CD4-positive, CD25-positive, alpha-beta regulatory T cell (primary cell): ENCODE data around the gene HDAC9. TPM values are rescaled to one million over a fixed set of nuclear protein-coding genes. Genes with fewer than 3 reads are reported as not detected.
"Not testable (repeated sequence)": the region's sequence is repeated elsewhere in the genome, so short reads cannot be mapped to it uniquely, and the experiment has no call there.

ENCODE experiments used
- ATAC-seq, 2 donors: fragments of 150-1000 bp; cut with Tn5 transposase; one replicate each; pipeline ENCODE4 v1.10.0; 2021; ENCODE audit warnings: low read depth in 2 of 2, moderate number of reproducible peaks in 2 of 2, moderate library complexity in 1 of 2
- DNase-seq, 3 donors: peaks; one replicate each; pipeline versions ENCODE4 v3.0.0 to v3.0.0-alpha.2; 2012 to 2022; ENCODE audit warnings: mixed read lengths in 1 of 3
- H3K27ac ChIP-seq: one replicate; pipeline ENCODE4 v1.7.0; 2013; ENCODE audit warnings: mild to moderate bottlenecking, low read length; ENCODE audit not compliant: insufficient read depth, poor library complexity, severe bottlenecking
- H3K27me3 ChIP-seq: one replicate; pipeline ENCODE4 v1.7.0; 2013; ENCODE audit warnings: low read length; ENCODE audit not compliant: control insufficient read depth, insufficient read depth
- H3K36me3 ChIP-seq: one replicate; pipeline ENCODE4 v1.7.0; 2013; ENCODE audit warnings: mild to moderate bottlenecking, low read length, moderate library complexity; ENCODE audit not compliant: control insufficient read depth, insufficient read depth
- H3K4me1 ChIP-seq: 2 replicates; pipeline ENCODE4 v1.7.0; 2013; ENCODE audit warnings: mild to moderate bottlenecking, low read length; ENCODE audit not compliant: insufficient read depth, control insufficient read depth, poor library complexity, severe bottlenecking
- H3K4me3 ChIP-seq: one replicate; pipeline ENCODE4 v1.7.0; 2013; ENCODE audit warnings: low read depth, mild to moderate bottlenecking, low read length, moderate library complexity
- H3K9me3 ChIP-seq, 2 experiments: 1 replicate in 1 of 2; 2 replicates in 1 of 2; pipeline ENCODE4 v1.7.0; 2013; ENCODE audit warnings: low read length in 2 of 2, mild to moderate bottlenecking in 1 of 2, moderate library complexity in 1 of 2; ENCODE audit not compliant: control insufficient read depth in 2 of 2
- H3K27ac Mint-ChIP-seq, 3 donors: one replicate each; pipeline ENCODE4 v1.8.0; 2020 to 2022; ENCODE audit warnings: mild to moderate bottlenecking in 3 of 3, mixed read lengths in 3 of 3, moderate library complexity in 2 of 3
- H3K27me3 Mint-ChIP-seq: one replicate; pipeline ENCODE4 v1.8.0; 2022; ENCODE audit warnings: mild to moderate bottlenecking, mixed read lengths
- H3K36me3 Mint-ChIP-seq: one replicate; pipeline ENCODE4 v1.8.0; 2020; ENCODE audit warnings: mixed read lengths
- H3K4me1 Mint-ChIP-seq, 4 donors: one replicate each; pipeline ENCODE4 v1.8.0; 2020 to 2022; ENCODE audit warnings: mixed read lengths in 4 of 4, mild to moderate bottlenecking in 1 of 4
- H3K4me3 Mint-ChIP-seq, 4 donors: one replicate each; pipeline ENCODE4 v1.8.0; 2020 to 2022; ENCODE audit warnings: mild to moderate bottlenecking in 4 of 4, mixed read lengths in 4 of 4, moderate library complexity in 3 of 4
- H3K9me3 Mint-ChIP-seq, 7 donors: one replicate each; pipeline ENCODE4 v1.8.0; 2020 to 2022; ENCODE audit warnings: mixed read lengths in 7 of 7, mild to moderate bottlenecking in 3 of 7, moderate library complexity in 2 of 7
- polyA plus RNA-seq, 4 donors: library from polyadenylated mRNA; unstranded; fragments of 300-500 nt; fragmentation: Illumina TruSeq; gene quantifications; one replicate each; pipeline ENCODE4 v1.2.3, GENCODE V29; 2021
- total RNA-seq: library from RNA; stranded (reverse); gene quantifications from one replicate; pipeline ENCODE4 v1.2.3, GENCODE V29; 2022

Gene HDAC9
- total and polyA plus RNA-seq, 5 donors from 2014 or later = 4.1 to 23.7 (median 10.4) TPM

DNA sequence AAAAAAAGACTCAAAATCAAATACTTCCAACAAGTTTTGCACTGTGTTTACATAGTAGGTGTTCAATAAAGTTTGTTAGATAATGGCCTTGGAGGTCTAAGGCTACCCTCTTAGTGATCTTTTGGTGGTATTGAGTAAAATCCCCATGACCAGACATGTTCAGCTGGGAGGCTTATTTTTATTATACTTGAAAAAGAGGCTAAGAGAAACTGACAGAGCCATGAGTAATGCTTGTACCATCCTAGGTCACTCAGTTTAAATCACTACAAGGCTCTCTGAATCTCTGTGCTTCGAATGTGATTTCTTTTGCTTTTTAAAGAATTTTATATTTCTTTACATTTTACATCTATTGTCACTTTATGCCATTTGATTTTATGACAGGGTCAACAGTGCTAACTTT is 531.3 kb downstream of the HDAC9 start:
- H3K9me3 Mint-ChIP-seq = peaks cover 0 to 8% (median 0%) of the 10 kb centered on the region in 7 donors
- no peak overlapping the region for H3K4me3 Mint-ChIP-seq
- H3K36me3 Mint-ChIP-seq = no peaks in the 10 kb centered on the region

DNA sequence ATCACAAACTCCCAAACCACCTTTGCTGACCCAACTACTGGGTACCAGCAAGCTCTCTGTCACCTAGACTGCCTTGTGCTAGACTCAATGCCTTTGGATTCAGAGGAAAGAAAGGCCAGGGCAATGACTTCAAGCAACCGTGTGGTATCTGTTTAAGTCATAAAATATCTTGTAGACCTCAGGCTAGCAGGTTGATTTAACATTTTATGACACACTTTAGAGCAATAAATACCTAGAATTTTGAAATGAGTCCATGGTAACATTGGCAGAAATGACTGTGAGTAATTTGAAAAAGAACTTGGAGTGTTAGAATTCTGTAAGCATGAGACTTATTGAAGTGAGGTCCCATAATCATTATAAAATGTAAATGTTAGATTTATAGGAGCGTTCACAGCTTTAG is 534.7 kb downstream of the HDAC9 start:
- H3K4me1 Mint-ChIP-seq = no peaks in the 10 kb centered on the region
- no peak overlapping the region for H3K4me3 Mint-ChIP-seq
- no peaks in the 10 kb centered on the region for H3K36me3 ChIP-seq
- H3K9me3 Mint-ChIP-seq = peaks cover 0 to 19% (median 2%) of the 10 kb centered on the region in 7 donors
- ATAC-seq (no peak), DNase-seq (no peak)
- H3K4me1 ChIP-seq = no peaks in the 10 kb centered on the region
- H3K27ac ChIP-seq = no peak overlapping the region
- H3K36me3 Mint-ChIP-seq = no peaks in the 10 kb centered on the region
- H3K9me3 ChIP-seq = no peaks in the 10 kb centered on the region
- no peak overlapping the region for H3K4me3 ChIP-seq
- H3K27ac Mint-ChIP-seq = no peak overlapping the region
- H3K27me3 Mint-ChIP-seq = no peaks in the 10 kb centered on the region
- no peaks in the 10 kb centered on the region for H3K27me3 ChIP-seq

More for the DNA sequence above, 531.3 kb downstream of the HDAC9 start:
- Histone ChIP-seq H3K36me3 (no peaks in the 10 kb centered on the region), H3K9me3 (no peaks in the 10 kb centered on the region), H3K4me3 (no peak overlapping the region), H3K27me3 (no peaks in the 10 kb centered on the region), H3K27ac (no peak overlapping the region), H3K4me1 (no peaks in the 10 kb centered on the region)
- DNase-seq (no peak), ATAC-seq (no peak)
- Mint-ChIP-seq H3K27ac (no peak overlapping the region), H3K4me1 (no peaks in the 10 kb centered on the region), H3K27me3 (no peaks in the 10 kb centered on the region)

DNA sequence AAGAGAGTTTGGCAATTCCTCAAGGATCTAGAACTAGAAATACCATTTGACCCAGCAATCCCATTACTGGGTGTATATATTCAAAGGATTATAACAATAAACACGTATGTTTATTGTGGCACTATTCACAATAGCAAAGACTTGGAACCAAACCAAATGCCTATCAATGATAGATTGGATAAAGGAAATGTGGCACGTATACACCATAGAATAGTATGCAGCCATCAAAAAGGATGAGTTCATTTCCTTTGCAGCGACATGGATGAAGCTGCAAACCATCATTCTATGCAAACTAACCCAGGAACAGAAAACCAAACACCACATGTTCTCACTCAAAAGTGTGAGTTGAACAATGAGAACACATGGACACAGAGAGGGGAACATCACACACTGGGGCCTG is 537.4 kb downstream of the HDAC9 start:
- H3K4me1 Mint-ChIP-seq, H3K4me1 ChIP-seq, DNase-seq, H3K27ac Mint-ChIP-seq, H3K27me3 ChIP-seq, H3K9me3 ChIP-seq, ATAC-seq, H3K4me3 ChIP-seq, H3K27ac ChIP-seq, H3K27me3 Mint-ChIP-seq, H3K4me3 Mint-ChIP-seq, H3K36me3 ChIP-seq, H3K36me3 Mint-ChIP-seq: not testable (repeated sequence)
- H3K9me3 Mint-ChIP-seq = peaks cover 0 to 31% (median 4%) of the 10 kb centered on the region in 7 donors

DNA sequence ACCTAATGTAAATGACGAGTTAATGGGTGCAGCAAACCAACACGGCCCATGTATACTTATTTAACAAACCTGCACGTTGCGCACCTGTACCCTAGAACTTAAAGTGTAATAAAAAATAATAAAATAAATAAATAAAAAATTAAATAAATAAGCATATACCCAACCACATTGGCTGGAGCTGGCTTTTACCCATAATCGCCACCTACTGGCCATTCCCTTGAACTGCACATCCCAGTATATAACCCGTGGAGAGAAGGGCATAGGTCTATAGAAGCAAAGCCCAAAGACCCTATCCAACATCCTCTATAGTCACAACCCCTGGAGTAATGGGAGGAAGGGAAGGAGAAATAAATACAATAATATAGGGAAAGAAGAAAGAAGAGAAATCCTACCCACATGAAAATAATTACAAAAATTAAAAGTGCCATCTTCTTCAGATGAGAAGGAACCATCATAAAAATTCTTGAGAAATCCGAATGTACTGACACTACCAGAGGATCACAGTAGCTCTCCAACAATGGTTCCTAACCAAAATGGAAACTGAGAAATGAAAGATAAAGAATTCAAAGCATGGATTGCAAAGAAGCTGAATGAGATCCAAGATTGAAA is 556.3 kb downstream of the HDAC9 start:
- Histone ChIP-seq H3K9me3 (no peaks in the 10 kb centered on the region), H3K4me1 (no peaks in the 10 kb centered on the region), H3K27me3 (no peaks in the 10 kb centered on the region), H3K27ac (no peak overlapping the region), H3K4me3 (no peak overlapping the region), H3K36me3 (no peaks in the 10 kb centered on the region)
- no peaks in the 10 kb centered on the region for H3K36me3 Mint-ChIP-seq
- no peaks in the 10 kb centered on the region for H3K4me1 Mint-ChIP-seq
- no peak overlapping the region for H3K4me3 Mint-ChIP-seq
- no peaks in the 10 kb centered on the region for H3K27me3 Mint-ChIP-seq
- DNase-seq (peak in 2 of 3 donors; percentile 14 to 15), ATAC-seq (no peak)
- no peak overlapping the region for H3K27ac Mint-ChIP-seq
- H3K9me3 Mint-ChIP-seq = peaks cover 0 to 10% (median 0%) of the 10 kb centered on the region in 7 donors
